ENCODE results near the gene NSA2.
A peak's percentile ranks its signal among the peaks of the same experiment; 100 is the strongest.
"Not testable (repeated sequence)": the region's sequence is repeated elsewhere in the genome, so short reads cannot be mapped to it uniquely, and the experiment has no call there.

NSA2 gene

GRCh38 chr5:74766849-74767578 lies at the start of gene NSA2, which contains the start of gene GFM2:
Gene NSA2 (plus strand): TSS chr5:74767249. CDS start chr5:74767361, 112 bp downstream.
Gene GFM2 (minus strand): TSS chr5:74767117. CDS start chr5:74763742, 3,375 bp downstream.
- DNase-seq, result peak; percentile 91

- no peak for DNase-seq
Measured at GRCh38 chr5:74717596-74717995, 49.5 kb upstream of the NSA2 start.

- no peak for DNase-seq
Measured at GRCh38 chr5:74722271-74722670, 44.8 kb upstream of the NSA2 start.

GRCh38 chr5:74725331-74725730 lies 41.7 kb upstream of the NSA2 start:
- no peak for DNase-seq

- no peak for DNase-seq
Measured at GRCh38 chr5:74736759-74737158, 30.3 kb upstream of the NSA2 start.

- no peak for DNase-seq
Measured at GRCh38 chr5:74738406-74738805, 28.6 kb upstream of the NSA2 start.

- DNase-seq, result not testable (repeated sequence)
Measured at GRCh38 chr5:74748742-74749141, 18.3 kb upstream of the NSA2 start.

- no peak for DNase-seq
Measured at GRCh38 chr5:74761241-74761640, 5.8 kb upstream of the NSA2 start.

- no peak for DNase-seq
Measured at GRCh38 chr5:74762599-74762998, 4.5 kb upstream of the NSA2 start.

GRCh38 chr5:74763504-74763903 lies 3.5 kb upstream of the NSA2 start:
- DNase-seq, result no peak

GRCh38 chr5:74765201-74765600 lies 1.8 kb upstream of the NSA2 start:
- no peak for DNase-seq

GRCh38 chr5:74765929-74766328 lies 1.1 kb upstream of the NSA2 start:
- DNase-seq, result no peak

- peak; percentile 13 for DNase-seq
Measured at GRCh38 chr5:74766418-74766848, 616 bp upstream of the NSA2 start.

- peak; percentile 3 for DNase-seq
Measured at GRCh38 chr5:74767579-74767913, 497 bp downstream of the NSA2 start.

- DNase-seq, result no peak
Measured at GRCh38 chr5:74772359-74772758, 5.3 kb downstream of the NSA2 start.

GRCh38 chr5:74778609-74779008 lies 11.6 kb downstream of the NSA2 start:
- no peak for DNase-seq

- no peak for DNase-seq
Measured at GRCh38 chr5:74786851-74787250, 19.8 kb downstream of the NSA2 start.

GRCh38 chr5:74787424-74787823 lies 20.4 kb downstream of the NSA2 start:
- no peak for DNase-seq

- not testable (repeated sequence) for DNase-seq
Measured at GRCh38 chr5:74791669-74792068, 24.6 kb downstream of the NSA2 start.

- DNase-seq, result no peak
Measured at GRCh38 chr5:74798977-74799911, 32.2 kb downstream of the NSA2 start.

GRCh38 chr5:74801197-74801596 lies 34.1 kb downstream of the NSA2 start:
- DNase-seq, result no peak

- DNase-seq, result no peak
Measured at GRCh38 chr5:74801941-74802340, 34.9 kb downstream of the NSA2 start.

GRCh38 chr5:74810915-74811314 lies 43.9 kb downstream of the NSA2 start:
- no peak for DNase-seq

- no peak for DNase-seq
Measured at GRCh38 chr5:74816875-74817274, 49.8 kb downstream of the NSA2 start.
